GM21619 (cell line): Measurements from ENCODE around the gene CHMP2A.
A peak's percentile ranks its signal among the peaks of the same experiment; 100 is the strongest.
"Not testable (repeated sequence)": the region's sequence is repeated elsewhere in the genome, so short reads cannot be mapped to it uniquely, and the experiment has no call there.

ENCODE experiments used
- ATAC-seq: cut with Tn5 transposase; IDR thresholded peaks from one replicate; pipeline ENCODE4 v1.9.1; 2021; ENCODE audit not compliant: unreplicated experiment

CHMP2A gene

DNA sequence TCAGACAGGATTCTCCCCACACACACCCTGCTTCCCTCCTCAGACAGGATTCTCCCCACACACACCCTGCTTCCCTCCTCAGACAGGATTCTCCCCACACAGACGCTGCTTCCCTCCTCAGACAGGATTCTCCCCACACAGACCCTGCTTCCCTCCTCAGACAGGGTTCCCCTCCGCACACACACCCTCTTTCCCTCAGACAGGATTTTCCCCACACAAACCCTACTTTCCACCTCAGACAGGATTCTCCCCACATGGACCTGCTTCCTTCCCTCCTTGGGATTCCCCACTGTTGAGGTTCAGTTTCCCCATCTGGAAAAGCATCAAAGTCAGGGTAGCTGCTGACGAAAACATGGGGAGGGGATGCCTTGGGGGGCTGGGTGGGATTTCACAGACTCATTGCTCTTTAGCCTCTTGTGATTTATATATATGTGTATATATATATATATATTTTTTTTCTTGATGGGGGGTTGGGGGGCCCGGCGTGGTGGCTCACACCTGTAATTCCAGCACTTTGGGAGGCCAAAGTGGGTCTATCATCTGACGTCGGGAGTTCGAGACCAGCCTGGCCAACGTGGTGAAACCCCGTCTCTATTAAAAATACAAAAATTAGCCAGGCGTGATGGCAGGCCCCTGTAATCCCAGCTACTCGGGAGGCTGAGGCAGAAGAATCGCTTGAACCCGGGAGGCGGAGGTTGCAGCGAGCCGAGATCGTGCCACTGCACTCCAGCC lies 12.1 kb downstream of the CHMP2A start:
- ATAC-seq, result not testable (repeated sequence)

DNA sequence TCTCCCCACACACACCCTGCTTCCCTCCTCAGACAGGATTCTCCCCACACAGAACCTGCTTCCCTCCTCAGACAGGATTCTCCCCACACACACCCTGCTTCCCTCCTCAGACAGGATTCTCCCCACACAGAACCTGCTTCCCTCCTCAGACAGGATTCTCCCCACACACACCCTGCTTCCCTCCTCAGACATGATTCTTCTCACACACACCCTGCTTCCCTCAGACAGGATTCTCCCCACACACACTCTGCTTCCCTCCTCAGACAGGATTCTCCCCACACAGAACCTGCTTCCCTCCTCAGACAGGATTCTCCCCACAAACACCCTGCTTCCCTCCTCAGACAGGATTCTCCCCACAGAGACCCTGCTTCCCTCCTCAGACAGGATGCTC lies 15.7 kb downstream of the CHMP2A start:
- not testable (repeated sequence) for ATAC-seq

DNA sequence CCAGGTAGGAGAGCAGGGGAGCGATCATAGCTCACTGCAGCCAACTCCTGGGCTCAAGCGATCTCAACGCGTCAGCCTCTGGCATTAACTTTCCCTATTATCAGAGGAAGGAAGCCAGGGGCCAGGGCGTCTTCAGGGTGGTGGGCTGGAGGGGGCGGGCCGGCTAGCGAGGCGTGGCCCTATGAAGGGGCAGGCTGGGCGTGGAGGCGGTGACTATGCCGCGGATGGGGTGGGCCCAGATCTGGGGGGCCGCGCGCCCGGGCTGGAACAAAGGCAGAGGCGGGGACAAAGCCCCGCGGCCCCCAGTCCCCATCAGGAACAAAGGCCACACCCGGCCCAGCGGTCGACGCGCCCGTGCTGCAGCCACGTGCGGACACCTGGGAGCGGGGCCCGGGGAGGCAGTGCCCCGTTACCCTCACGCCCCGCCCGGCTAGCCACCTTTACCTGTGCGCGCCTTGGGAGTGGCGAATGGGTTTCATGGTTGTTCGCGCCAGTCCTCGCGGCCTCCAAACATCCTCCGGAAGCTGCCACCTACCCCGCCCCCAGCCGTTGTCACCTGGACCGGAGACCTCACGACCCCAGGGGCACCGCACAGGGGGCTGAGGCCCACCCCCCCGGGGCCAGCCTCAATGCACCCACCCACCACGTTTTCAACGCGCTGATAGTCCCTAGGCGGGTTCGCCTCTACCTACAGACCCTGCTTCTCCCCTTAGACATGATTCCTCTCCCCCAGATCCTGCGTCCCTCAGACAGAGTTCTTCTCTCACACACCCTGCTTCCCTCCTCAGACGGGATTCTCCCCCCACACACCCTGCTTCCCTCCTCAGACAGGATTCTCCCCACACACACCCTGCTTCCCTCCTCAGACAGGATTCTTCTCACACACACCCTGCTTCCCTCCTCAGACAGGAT lies 16.4 kb downstream of the CHMP2A start:
- ATAC-seq, result no peak

DNA sequence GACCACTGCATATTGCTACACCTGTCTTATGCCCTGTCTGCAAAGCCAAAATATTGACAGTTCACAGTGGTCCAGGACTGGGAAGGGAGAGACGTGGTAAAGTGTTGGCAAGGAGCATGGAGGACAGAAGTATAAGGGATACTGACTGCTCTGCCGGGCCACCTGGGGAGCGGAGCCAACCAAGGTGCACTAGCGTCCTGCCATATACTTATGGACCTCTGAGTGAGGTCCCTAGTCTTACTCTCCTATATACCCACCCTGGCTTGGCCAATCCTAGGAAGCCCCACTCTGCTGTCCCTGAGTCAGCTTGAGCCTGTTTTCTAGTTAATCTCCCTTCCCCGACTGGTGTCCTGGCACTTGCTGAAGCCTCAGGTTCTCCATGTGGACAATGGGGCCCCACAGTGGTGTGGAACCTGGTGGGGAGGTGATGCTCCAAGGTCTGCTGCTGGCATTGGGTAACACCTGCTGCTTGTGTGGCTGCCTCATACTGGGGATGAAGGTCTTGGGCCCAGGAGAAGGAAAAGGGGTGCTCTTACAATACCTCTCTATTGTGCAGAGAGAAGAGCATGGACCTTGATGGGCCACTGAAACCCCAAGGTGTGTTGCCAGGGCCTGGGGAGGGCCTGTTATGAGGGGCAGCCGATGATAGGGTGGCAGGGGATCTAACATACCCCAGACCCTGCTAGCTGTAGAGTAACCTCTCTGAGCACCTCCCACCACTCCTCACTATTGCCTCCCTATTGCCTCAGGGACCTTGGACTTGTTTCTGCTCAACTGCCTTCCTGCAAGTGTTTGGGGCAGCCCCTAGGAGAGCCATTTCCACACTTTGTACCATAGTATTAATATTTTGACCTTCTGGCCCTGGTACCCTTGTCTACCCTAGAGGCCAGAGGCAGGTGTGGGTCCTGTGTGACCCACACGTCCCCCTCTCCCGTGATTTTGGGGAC lies 17.8 kb downstream of the CHMP2A start:
- ATAC-seq, result no peak

DNA sequence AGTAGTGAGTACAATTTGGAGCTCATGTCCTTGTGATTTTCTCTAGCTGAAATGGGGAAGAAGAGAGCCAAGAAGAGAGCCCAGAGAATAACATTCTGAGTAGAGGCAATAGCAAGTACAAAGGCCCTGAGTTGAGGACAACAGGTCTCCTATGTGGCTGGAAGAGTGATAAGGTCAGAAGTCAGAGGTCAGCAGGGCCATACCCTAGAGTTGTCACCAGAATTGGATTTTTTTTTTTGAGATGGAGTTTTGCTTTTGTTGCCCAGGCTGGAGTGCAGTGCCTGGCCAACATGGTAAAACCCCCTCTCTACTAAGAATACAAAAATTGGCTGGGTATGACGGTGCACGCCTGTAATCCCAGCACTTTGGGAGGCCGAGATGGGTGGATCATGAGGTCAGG lies 19.0 kb downstream of the CHMP2A start:
- no peak for ATAC-seq

DNA sequence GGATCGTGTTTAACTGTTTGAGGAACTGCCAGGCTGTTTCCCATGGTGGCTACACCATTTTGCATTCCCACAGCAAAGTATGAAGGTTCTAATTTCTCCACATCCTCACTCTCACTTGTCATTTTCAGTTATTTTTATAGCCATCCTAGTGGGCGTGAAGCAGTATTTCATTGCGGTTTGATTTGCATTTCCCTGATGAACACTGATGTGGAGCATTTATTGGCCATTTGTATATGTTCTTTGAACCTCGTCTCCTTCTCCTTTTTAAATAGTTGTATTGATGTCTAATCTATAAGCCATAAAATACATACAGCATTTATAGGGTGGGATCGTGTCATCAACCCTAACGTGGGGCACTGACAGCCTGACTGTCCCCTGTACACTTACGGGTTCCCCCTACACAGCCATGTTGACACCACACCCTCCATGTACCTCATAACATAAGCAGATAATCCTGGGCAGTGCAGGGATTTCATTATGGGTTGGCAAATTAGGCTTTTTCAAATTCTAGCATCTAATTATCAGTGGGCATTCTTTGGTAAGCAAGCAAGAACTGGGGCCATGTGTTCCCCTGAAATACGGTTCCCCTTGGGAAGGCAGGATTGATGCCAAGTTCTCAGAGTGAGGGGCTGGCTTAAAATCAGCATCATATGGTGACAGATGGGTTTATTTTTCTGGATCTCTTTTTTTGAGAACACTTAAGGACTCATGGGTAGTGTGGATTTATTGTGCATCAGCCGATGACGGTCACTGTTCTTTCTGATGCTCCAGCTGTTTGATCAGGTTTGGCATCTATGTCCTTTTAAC lies 23.7 kb downstream of the CHMP2A start:
- no peak for ATAC-seq

DNA sequence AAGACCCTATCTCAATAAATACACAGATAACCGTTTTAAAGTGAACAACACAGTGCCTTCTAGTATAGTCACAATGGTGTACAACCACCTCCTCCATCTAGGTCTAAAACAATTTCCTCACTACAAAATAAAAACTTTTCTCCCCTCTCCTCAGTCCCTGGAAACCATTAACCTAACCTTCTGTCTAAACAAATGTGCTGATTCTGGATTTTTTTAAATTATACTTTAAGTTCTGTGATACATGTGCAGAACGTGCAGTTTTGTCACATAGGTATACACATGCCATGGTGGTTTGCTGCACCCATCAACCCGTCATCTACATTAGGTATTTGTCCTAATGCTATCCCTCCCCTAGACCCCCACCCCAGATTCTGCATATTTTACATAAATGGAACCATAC lies 25.5 kb downstream of the CHMP2A start:
- ATAC-seq, result no peak

DNA sequence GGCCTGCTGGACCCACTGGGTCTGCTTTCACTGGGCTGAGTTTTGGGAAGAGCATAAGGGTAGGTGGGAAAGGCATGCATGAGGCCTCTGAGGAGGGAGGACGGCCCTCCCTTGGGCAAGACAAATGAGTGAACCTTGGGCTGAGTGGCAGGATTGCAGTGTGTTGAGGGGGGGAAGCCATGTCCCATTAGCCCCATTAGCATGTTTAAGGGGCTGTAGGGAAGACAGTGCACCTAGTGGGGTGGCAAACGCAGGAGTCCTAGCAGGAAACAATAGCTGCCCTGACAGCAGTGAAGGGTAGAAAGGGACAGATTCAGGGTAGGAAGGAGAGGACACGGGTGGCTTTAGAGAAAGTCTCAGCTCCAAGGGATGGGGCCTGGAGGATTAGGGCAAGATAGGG lies 32.2 kb downstream of the CHMP2A start:
- ATAC-seq, result no peak

DNA sequence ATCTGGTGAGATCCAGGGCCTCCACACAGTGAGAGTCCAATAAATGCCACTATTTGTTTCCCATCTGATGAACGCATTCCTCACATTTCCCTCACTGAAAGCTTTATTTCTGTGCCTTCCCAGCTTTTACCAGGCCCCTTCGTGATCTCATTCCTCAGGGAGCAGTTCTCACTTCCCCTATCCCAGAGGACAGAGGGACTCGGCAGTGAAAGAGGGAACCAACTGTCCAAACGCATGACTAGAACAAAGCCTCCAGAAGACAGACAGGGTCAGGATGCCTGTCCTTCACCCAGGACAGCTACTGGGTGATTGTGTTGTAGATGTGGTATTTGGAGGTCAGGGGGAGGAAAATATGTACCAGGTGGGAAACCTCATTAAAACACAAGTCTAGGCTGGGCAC lies 33.3 kb downstream of the CHMP2A start:
- no peak for ATAC-seq

DNA sequence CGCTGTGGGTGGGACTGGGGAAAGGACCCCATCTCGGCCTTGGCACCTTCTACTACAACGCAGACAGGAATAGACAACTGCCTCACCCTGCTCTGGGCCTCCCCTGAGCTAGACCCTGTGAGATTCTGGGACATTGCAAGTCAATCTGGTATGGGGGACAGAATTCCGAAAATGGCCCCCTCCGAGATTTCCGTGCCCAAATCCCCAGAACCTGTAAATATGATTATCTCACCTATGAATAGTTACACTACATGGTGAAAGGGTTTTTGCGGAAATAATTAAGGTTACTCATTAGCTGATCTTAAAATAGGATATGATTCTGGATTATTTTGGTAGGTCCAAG lies 34.7 kb downstream of the CHMP2A start:
- no peak for ATAC-seq

DNA sequence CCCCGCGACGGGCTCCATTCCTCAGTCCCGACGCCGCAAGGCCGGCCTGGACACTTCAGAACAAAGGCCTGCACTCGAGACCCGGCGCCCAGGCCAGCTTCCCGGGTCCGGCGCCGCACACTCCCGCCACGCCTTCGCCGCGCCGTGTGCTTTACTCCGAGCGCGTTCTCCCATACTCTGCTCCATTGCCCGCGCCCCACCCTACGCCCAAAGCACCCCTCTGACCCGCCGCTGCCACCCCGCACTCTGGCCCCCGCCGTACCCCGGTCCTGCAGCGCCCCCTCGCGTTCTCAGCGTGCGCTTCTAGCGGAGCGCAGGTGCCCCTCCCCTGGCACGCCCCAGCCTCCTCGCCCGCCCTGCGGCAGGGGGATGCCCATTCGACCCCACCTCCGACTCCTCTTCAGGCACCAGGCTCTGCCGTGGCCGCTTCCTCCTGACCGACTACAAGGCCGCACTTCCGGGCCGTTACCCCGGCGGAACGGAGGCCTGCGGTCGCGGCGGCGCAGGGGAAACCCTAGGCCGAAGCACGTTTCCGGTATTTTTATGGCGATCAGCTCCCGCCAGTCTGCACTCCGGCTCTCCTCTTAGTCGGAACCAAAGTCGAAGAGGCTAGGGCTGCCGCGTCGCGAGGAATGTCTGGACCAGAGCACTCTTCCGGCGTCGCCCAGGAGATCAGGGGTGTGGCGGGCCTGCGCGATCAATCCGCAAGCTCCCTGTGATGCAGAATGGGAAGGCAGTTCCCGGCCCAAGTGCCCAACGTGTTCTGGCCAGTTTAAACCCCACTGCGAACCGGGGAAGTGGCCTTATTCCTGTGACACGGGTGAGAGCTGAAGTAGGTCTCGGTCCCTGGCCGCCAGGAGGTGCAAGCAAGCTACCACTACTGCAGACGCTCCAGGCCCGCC lies 35.3 kb downstream of the CHMP2A start, which contains the start of gene ZBTB45:
ZBTB45 (minus strand) TSS at position 456 of the 902 bp plus-strand sequence. CDS start 2,137 bp downstream, outside the sequence.
- peak; percentile 79 for ATAC-seq

DNA sequence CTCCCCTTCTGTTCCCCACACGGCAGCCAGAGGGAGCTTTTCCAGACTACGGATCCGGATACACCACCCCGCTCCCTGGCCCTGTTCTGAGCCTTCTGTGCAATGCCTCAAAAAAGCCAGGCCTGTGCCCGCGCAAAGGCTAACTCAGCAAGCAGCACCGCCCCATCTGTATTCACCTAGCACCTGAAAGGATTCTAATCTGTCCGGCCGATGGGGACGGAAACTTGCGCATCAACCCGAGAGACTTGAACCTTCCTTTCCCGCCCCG lies 35.9 kb downstream of the CHMP2A start:
- ATAC-seq, result peak; percentile 6

DNA sequence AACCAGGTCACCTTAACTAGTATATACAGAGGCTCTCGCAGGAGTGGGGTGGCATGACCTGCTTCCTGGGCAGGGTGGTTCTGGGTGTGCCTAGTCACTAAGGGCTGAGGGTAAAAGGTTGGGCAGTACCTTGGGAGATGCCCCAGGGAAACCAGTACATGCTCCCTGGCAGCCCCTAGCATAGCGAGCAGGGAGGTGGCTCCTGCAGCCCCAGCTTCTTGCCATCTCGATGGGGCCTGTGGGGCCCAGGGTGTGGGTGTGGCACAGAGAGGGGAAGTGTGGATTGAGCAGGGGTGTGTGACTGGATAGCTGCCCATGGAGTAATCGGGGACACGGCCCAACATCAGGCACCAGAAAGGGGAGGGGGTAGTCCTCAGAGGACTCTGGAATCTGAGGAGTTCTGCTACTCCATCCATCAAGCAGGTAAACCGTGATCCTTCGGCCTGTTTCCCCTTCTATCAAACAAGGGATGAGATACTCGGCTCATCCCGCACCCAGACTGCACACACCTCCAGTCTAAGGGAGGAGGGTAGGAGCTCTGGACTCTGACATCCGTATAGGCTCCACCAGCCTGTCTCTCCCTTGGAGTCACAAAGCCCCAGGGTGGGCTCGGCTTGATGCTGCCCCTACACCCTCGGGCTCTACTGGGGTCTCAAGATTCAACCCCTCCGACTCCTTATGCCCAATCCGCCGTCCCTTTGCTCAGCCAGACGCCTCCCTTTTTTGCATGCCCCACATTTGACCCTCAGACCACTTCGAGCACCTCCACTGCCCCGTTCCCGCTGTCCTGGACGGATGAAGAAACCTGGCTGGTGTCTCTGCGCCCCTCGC lies 36.4 kb downstream of the CHMP2A start:
- no peak for ATAC-seq

DNA sequence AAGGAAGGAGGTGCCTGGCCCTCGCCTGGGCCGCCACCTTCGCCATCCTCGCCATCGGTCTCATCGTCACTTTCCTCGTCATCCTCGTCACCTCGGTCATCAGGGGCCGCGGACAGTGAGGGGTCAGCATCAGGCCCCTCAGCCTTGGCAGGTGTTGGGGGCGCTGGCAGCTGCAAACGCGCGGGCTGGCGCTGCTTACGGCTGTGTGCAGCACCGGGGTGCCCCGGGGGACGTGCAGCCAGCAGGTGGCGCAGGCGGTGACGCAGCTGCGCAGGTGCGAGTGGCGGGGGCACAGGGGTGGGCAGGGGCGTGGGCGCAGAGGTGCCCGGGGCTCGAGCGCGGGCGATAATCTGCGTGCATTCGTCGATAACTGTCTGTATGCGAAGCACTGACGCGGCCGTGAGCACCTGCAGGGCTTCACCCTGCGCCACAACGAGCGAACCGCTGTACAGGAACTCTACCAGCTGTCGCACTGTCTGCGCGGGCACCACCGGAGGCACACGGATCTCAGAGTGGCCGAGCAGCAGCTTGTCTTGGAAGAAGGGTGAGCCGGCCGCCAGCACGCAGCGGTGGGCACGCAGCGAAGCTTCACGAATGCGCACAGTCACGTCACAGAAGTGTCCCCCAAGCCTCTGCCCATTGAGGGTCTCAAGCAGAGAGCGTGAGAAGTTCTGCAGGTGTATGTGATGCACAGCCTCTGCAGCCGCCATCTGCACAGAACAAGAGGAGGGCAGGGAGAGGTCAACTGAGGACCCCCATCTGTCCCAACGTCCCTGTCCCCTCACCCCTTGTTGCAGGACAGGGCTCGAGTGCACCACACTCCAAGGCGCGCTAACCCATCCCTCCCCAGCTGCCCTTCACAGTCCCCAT lies 37.7 kb downstream of the CHMP2A start:
- no peak for ATAC-seq

DNA sequence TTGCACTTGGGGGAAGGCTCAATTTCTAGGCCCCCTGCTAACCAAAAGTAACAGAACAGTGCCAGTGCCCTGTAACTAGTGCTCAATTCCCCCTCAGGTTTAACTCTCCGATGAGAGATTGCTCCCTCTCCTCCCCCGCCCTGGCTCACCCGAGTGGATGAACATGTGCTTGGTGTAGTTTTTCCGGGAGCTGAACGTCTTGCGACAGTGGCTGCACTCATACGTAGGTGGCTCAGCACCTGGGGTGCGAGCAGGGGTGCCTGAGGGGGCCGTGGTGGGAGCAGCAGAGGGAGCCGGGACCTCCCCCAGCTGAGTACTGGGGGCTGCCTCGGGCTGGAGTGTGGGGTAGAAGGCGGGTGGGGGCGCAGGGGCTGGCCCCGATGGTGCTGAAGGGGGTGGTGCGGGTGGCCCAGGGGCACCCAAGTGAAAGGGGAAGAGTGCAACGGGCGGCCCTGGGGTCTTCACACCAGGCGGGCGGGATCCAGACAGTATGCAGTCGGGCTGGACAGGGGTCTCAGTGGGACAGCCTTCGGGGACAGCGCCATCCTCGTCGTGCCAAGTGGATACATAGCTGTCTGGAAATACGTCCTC lies 38.6 kb downstream of the CHMP2A start:
- no peak for ATAC-seq

DNA sequence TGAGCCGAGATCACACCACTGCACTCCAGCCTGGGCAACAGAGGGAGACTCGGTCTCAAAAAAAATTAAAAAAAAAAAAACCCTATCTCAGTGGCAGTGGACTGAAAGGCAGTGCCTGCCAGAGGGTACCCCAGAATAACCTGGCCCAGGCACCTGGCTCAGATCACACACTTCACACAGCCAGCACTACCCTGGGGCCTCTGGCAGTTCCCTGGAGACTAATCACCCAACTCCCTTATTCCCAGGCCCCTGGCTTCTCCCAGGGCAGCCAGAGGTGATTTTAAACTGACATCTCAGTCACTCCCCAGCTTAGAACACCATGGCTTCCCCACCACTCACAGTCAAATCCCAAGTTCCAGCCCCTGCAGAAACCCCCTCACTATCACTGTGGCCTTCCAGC lies 39.6 kb downstream of the CHMP2A start:
- no peak for ATAC-seq

DNA sequence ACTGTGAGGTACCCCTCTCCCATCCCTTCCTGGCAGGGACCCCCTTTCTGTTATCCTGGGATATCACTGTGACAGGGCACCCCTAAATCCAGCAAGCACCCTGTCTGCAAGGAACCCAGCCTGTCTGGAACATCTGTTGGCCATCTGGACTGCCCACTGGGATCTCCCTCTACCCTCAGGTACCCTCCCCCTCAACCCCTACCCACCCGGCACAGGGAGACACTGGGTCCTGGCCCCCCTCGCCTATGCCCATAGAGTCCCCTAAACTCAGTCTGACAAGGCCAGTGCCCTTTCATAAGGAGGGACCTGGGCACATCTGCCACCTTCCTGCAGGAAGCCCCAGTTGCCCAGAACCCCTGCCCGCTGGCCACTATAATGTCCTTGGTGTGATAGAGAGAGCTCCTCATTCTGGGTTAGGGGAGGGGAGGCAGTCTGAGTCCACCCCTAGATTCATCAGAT lies 40.3 kb downstream of the CHMP2A start:
- ATAC-seq, result no peak
